ENCODE measurements around the gene SLC2A9. TPM values are rescaled to one million over a fixed set of nuclear protein-coding genes. Genes with fewer than 3 reads are reported as not detected.

The SLC2A9 gene
- total RNA-seq, 1 donor from 2014 or later, result 7.4 TPM

DNA sequence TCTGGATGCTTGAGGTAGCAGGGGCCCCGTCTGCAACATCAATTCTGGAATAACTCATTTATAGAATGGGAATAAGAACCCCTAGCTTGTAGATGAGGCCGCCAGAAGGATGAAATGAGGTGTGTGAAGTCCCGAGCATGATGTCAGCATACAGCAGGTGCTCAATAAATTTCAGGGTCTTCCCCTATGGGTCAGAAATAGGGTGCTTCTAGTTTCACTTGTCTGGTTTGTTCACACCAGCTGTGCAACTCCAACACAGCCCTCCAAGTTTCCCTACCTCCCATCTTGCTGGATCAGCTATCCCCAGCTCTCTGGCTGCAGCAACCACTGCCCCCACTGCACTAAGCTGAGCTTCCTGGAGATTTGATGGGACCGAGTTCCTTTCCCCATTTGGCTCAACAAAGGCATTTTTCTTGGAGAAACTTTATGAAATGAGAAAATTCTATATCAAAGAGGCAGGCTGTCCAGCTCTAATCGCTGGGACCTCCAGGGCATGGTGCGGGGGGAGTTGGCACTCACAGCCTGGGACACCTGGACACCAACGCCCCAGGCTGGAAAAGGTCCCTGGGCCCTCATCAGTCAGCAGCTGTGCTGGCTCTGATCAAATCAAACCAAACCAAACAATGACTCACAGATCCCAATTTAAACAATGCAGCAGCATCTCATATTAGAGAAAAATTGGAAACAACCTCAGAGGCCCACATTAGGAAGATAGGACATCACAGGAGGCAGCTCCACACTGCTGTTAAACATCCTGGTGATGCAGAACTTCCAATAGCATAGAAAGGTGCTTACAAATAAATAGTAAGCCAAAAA is 13.3 kb downstream of the SLC2A9 start:
- intact Hi-C loops (cut with DNase I), result no loop called here
- ATAC-seq, result peak; percentile 63
- no peak for DNase-seq (ENCODE audit: low spot score)

- ATAC-seq (no peak), DNase-seq (ENCODE audit: low spot score) (no peak)
- intact Hi-C loops (cut with DNase I), result no loop called here
Measured at GRCh38 chr4:10007436-10007740, 13.9 kb downstream of the SLC2A9 start.

DNA sequence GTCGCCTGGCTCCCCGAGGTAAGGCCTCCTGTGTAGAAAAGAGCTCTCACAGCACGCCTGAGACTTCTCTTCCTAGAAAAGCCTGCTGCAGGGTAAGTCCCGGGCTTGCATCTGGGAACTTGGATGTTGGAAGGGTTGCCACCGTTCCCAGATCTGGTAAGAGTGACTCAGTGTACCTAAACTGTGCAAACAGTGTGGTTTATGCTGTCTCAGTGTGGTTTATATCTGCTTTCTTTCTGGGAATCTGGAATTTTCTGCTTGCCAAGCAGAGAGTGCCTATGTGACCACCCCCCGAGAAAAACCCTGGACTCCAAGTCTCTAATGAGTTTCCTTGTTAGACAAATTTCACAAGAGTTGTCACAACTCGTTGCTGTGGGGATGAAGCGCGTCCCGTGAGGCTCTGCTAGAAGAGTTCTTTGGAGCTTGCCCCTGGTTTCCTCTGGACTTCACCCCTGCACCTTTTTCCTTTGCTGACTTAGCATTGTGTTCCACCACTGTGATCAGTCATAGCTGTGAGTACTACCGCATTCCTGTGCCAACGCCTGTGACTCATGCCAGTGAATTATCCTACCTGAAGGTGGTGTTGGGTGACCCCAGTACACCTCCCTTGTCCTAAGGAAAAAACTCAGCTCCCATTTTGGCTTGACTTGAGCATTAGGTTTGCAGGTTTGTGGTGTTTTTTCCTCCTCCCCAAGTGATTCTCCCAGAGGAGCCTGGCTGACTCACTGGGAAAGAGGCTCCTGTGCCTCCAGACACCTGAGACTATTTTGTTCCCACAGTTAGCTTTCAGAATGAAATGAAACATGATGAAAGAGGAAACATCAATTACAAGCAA is 14.5 kb downstream of the SLC2A9 start:
- intact Hi-C loops (cut with DNase I), result no loop called here
- DNase-seq (ENCODE audit: low spot score), result no peak
- peak; percentile 40 for ATAC-seq

DNA sequence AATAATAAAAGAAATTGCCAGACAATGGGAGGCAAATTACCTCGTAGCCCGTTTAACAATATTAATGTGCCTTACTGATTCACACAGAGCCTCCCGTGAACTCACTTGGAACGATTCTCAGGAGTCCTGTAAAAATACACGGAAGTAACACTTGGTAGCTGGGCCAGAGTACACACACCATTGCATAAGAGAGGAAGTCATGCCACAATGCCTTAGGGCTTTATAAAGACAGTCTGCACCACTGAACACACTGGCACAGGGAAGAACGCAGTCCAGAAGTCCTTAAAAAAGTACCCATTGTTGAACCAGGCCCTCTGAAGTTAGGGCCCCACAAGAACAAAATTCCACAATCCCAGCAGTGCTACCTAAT is 15.1 kb downstream of the SLC2A9 start:
- DNase-seq (ENCODE audit: low spot score) (no peak), ATAC-seq (peak; percentile 97)
- intact Hi-C loops (cut with DNase I), result no loop called here

DNA sequence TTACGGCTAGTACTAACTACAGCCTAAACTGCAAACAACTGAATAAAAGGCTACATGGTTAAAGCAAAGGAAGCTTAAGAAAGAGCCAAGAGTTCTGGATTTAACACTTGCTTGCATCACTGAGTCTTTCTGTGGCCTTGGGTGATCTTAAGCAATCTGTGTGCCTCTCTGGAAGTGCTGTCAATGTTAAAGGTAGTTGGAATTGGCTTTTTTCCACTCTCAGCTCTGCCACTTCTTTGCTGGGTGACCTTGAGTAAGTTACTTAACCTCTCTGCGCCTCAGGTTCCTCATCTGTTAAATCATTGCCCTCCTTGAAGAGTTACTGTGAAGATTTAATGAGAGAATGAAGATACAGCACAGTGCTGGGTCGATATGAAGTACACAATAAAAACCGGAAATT is 15.7 kb downstream of the SLC2A9 start:
- DNase-seq (ENCODE audit: low spot score) (no peak), ATAC-seq (peak; percentile 2)
- intact Hi-C loops (cut with DNase I), result no loop called here

DNA sequence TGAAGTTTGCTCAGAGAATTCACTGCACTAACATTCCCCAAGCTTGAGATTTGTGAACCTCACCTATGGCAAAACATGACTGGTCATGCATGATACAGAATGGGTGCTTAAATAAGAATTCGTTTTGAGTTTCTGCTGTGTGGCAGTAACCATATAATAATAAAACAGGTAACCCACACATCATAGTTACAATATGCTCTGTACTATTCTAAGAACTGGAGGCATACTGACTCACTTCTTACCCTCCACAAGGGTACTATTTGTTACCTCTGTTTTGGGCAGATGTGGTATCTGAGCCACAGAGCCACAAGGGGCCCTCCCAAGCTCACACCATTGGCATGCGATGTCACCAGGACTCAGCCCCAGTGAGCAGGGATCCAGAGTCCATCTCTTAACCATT is 17.6 kb downstream of the SLC2A9 start:
- intact Hi-C loops (cut with DNase I), result no loop called here
- no peak for DNase-seq (ENCODE audit: low spot score)
- no peak for ATAC-seq

DNA sequence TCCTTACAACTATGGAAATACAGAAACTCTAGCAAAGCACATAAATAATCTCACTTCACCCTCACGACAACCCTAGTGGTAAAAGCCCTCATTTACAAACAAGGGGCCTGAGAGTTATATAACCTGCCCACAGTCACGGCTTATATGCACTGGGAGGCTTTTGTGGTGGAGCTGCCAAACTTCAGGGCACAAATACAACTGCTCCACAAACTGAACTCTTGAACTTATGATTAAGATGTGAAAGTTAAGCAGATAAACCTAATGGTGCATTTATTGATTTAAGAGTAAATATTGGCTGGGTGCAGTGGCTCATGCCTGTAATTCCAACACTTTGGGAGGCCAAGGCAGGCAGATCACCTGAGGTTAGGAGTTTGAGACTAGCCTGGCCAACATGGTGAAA is 19.0 kb downstream of the SLC2A9 start:
- DNase-seq (ENCODE audit: low spot score) (no peak), ATAC-seq (no peak)
- intact Hi-C loops (cut with DNase I), result no loop called here

GRCh38 chr4:10001757-10002156 is 19.5 kb downstream of the SLC2A9 start:
- no peak for ATAC-seq
- DNase-seq (ENCODE audit: low spot score), result no peak
- intact Hi-C loops (cut with DNase I), result no loop called here

- no peak for ATAC-seq
- intact Hi-C loops (cut with DNase I), result no loop called here
- no peak for DNase-seq (ENCODE audit: low spot score)
Measured at GRCh38 chr4:9999956-10000561, 21.2 kb downstream of the SLC2A9 start.

DNA sequence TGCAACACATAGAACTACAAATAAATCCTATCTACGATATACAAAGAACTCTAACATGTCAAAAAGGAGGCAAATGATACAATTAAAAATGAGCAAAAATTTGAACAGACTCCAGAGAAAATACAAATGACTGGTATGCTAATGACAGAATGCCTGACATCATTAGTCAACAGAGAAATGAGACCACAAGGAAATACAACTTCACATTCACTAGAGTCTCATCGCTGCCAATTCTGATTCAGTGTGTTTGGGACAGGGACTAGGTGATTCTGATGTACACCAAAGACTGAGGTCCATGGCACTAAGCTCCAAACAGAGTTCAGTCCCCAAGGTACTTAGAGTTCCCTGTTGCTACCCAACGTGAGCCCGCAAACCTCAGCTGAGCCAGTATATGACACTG is 23.4 kb downstream of the SLC2A9 start:
- intact Hi-C loops (cut with DNase I), result no loop called here
- no peak for DNase-seq (ENCODE audit: low spot score)
- ATAC-seq, result no peak

- intact Hi-C loops (cut with DNase I), result no loop called here
- DNase-seq (ENCODE audit: low spot score), result no peak
- no peak for ATAC-seq
Measured at GRCh38 chr4:9996319-9997110, 24.8 kb downstream of the SLC2A9 start.

DNA sequence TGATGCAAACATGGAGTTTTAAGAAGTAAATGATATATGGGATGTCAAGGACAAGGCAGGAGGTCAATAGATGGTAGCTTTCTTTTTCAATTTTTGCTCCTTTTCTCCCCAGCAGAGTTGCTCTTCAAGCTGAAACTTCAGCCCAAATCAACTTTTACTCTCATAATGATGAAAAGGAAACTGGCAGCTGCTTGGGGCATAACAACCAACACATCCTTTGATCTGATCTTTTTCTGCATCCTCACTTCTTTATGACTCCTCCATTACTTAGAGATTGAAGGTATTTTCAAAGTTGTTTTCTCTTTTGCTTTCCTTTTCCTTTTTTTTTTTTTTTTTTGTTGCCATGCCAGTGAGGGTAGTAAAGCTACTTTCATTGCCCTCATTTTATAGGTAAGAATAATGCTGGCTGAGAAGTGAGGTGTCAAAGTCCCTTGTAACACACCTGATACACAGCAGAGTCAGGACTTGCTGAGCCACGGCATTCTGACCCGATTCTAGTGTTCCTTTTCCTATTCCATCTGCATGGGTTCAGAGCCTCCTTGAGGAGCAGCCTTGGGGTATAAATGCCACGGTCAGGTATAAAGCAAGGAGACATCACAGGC is 26.9 kb downstream of the SLC2A9 start:
- DNase-seq (ENCODE audit: low spot score) (no peak), ATAC-seq (no peak)
- intact Hi-C loops (cut with DNase I), result no loop called here

GRCh38 chr4:9989918-9990635 is 31.2 kb downstream of the SLC2A9 start:
- ATAC-seq, result no peak
- no peak for DNase-seq (ENCODE audit: low spot score)
- intact Hi-C loops (cut with DNase I), result no loop called here

DNA sequence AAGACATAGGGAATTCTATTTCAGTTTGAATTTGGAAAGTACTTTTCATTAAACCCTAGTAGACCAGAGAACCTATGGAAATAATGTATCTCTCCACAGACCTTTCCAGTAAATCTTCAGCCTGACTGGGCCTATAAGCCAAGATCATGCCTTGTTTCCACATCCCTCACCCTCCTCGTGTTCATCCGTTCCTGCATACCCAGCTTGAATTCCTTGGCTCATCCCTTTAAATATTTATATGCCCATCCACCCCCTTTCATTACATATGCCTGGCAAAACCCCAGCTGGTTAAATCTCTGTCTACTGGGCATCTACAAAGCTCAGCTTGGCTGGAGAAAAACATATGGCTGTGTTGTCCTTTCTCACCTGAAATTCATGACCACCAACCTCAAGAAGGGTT is 32.4 kb downstream of the SLC2A9 start:
- ATAC-seq, result no peak
- intact Hi-C loops (cut with DNase I), result no loop called here

DNA sequence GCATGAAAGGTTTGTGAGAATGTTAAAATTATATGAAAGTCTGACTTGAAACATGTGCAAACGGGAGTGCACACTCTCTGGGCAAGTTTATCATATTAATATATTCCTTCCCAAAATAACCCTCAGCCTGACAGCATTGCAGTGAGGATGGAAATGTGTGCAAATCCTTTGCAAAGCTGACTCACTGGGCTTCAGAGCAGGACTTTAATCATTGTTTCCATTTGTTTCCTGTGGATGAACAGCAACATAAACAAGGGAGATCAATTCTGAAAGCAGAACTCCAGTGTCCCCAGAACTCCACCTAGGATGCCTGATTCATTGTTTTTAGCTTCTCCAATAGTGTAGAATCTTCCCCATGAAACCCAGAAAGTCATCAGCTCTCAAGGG is 32.9 kb downstream of the SLC2A9 start:
- intact Hi-C loops (cut with DNase I), result no loop called here
- ATAC-seq (no peak), DNase-seq (ENCODE audit: low spot score) (no peak)

More for the DNA sequence above, 32.4 kb downstream of the SLC2A9 start:
- DNase-seq (ENCODE audit: low spot score), result no peak

- ATAC-seq, result no peak
- no peak for DNase-seq (ENCODE audit: low spot score)
- intact Hi-C loops (cut with DNase I), result no loop called here
Measured at GRCh38 chr4:9987749-9988362, 33.4 kb downstream of the SLC2A9 start.

- ATAC-seq, result no peak
- no peak for DNase-seq (ENCODE audit: low spot score)
- intact Hi-C loops (cut with DNase I), result no loop called here
Measured at GRCh38 chr4:9984621-9985020, 36.7 kb downstream of the SLC2A9 start.

DNA sequence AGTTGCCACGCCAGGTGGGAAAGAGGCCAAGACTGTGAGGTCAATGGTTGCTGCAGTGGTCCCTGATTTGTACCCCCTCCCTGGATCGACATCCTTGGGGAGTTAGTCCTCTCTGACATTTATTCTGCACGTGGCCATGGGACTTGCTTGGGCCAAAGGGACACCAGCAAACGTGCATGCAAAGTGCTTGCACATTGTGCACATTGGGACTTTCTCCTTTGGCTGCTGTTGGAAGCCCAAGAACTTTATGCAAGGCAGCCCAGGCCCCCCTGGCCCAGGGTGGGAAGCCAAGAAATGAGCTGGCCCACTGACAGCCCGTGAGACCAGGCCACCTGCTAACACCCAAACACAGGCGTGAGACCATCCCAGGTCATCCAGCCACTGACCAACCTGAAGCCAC is 38.1 kb downstream of the SLC2A9 start:
- DNase-seq (ENCODE audit: low spot score) (no peak), ATAC-seq (no peak)
- intact Hi-C loops (cut with DNase I), result no loop called here
